Transverse colon (tissue), 4 donors: ENCODE results near the gene EGLN2.
A peak's percentile ranks its signal among the peaks of the same experiment; 100 is the strongest.

ENCODE experiments used
- CTCF ChIP-seq, 5 experiments: fragments of 200-600 bp in 3 of 5; fragments of 450-650 bp in 2 of 5; sonication (generic) in 3 of 5; IDR thresholded peaks; 1 replicate in 2 of 5; 2 replicates in 3 of 5; pipeline ENCODE4 v1.5.1; 2016 to 2017; ENCODE audit warnings: antibody characterized with exemption in 5 of 5, inconsistent platforms in 3 of 5, mild to moderate bottlenecking in 2 of 5, moderate library complexity in 1 of 5
- EP300 ChIP-seq: sonication (generic); formaldehyde crosslinking; IDR thresholded peaks from one replicate; pipeline ENCODE4 v1.6.1; 2017; ENCODE audit warnings: antibody characterized with exemption, low read depth
- POLR2A ChIP-seq: fragments of 450-650 bp; IDR thresholded peaks from one replicate; pipeline ENCODE4 v1.6.1; 2016; ENCODE audit warnings: antibody characterized with exemption, mild to moderate bottlenecking, moderate library complexity
- POLR2AphosphoS5 ChIP-seq, 3 donors: sonication (generic); formaldehyde crosslinking; IDR thresholded peaks; one replicate each; pipeline ENCODE4 v1.6.1; 2016; ENCODE audit warnings: antibody characterized with exemption in 3 of 3

- peak; percentile 94 for TF ChIP-seq POLR2A
- peak in 2 of 5 experiments; percentile 28 to 51 for TF ChIP-seq CTCF (IDR thresholded peaks at IDR 0.05)
- no peak for TF ChIP-seq EP300
- TF ChIP-seq POLR2AphosphoS5 (IDR thresholded peaks at IDR 0.05) = peak; percentile 87 to 94 (median 89)
Observed at GRCh38 chr19:40777937-40778705, 20.9 kb upstream of the EGLN2 start, which contains the start of gene RAB4B.
